Hepatic stellate cell (primary cell): ENCODE data around the gene ZNF497.

Experiments used
- DNase-seq: peaks from one replicate; pipeline ENCODE4 v3.0.0; 2011; ENCODE audit warnings: low spot score

The ZNF497 gene

GRCh38 chr19:58367698-58368454 lies 5.3 kb upstream of the ZNF497 start:
- DNase-seq: no peak

GRCh38 chr19:58366585-58367430 lies 4.3 kb upstream of the ZNF497 start:
- no peak for DNase-seq

GRCh38 chr19:58364146-58364545 lies 1.6 kb upstream of the ZNF497 start:
- DNase-seq: no peak

- no peak for DNase-seq
These were observed 665 bp downstream of the ZNF497 start for GRCh38 chr19:58361900-58362271.

GRCh38 chr19:58357481-58358145 lies 4.9 kb downstream of the ZNF497 start:
- DNase-seq: no peak

DNA sequence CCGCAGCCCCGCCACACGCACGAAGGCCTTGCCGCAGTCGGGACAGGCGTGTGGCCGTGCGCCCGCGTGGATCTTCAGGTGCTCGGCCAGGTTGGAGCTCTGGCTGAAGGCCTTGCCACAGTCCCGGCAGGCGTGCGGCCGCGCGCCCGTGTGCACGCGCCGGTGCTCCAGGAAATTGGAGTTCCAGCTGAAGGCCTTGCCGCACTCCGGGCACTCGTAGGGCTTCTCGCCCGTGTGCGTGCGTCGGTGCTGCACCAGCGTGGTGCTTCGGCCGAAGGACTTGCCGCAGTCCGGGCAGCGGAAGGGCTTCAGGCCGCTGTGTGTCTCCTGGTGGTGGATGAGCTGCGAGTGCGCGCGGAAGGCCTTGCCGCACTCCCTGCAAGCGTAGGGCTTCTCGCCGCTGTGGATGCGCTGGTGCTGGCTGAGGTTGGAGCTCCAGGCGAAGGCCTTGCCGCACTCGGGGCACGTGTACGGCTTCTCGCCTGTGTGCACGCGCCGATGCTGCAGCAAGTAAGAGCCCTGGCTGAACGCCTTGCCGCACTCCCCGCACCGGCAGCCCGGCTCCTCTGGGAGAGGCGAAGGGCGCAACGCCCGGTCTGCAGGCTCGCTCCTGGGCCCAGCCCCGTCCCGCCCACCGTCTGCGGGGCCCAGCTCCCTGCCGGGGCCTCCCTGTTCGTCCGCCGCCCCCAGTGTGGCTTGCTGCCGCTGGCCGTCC lies 5.6 kb downstream of the ZNF497 start:
- DNase-seq: peak; percentile 53

DNA sequence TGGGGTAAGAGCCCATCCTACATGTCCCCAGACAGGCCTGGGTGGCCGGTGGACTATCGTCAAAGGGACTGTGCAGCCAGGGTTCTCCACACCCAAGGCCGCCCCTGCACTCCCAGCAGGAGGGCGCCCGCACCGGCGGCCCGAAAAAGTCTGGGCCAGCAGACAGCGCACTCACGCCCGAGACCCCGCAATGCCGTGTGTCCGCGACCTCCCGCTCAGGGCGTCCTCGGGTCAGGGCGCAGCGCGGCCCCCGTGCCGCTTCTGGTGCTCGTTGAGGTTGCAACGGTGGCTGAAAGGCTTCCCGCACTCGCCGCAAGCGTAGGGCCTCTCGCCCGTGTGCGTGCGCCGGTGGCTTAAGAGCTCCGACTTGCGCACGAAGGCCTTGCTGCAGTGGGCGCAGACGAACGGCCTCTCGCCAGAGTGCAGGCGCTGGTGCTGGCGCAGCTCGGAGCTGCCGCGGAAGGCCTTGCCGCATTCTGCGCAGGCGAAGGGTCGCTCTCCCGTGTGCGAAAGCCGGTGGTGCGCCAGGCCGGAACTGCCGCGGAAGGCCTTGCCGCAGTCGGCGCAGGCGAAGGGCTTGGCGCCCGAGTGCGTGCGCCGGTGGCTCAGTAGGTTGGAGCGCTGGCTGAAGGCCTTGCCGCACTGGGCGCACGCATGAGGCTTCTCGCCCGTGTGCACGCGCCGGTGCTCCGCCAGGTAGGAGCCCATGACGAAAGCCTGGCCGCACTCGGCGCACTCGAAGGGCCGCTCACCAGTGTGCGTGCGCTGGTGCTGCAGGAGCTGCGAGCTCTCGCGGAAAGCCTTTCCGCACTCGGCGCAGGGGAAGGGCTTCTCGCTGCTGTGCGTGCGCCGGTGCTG lies 6.4 kb downstream of the ZNF497 start:
- DNase-seq: peak; percentile 50

- DNase-seq: no peak
These were observed 7.2 kb downstream of the ZNF497 start for GRCh38 chr19:58355215-58355796.

GRCh38 chr19:58354478-58355030 lies 8.0 kb downstream of the ZNF497 start:
- DNase-seq: no peak

DNA sequence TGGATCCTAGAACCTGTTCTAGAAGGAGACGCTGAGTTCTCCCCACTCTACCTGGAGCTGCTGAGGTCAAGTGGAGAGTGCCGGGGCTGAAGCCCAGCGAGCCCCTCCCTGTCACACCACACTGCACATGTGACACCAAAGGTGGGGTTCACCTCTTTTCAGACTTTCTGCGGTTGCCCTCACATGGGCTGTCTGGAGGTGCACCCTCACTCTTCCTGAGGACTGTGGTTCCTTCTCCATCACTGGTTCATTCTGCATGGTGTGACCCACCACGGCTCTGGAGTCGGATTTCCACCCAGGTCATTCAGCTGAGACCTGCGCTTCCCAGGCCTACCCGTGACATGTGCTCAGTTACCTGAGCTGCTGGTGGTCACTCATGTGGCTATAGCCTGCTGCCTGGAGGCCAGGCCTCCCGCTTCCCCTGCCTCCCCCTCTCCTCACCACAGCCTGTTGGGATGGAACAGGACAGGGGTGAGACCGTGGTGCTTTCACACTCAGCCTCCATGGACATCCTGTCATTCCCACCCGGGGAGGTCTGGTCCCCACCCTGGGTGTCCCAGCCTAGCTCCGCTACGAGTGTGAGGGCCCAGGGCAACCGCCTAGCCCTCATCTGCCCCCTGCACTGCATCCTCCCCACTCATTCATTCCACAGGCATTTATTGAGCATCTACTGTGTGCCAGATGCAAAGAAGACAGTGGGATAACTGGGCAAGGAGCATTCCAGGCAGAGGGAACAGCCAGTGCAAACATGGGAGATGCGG lies 8.7 kb downstream of the ZNF497 start:
- no peak for DNase-seq

DNA sequence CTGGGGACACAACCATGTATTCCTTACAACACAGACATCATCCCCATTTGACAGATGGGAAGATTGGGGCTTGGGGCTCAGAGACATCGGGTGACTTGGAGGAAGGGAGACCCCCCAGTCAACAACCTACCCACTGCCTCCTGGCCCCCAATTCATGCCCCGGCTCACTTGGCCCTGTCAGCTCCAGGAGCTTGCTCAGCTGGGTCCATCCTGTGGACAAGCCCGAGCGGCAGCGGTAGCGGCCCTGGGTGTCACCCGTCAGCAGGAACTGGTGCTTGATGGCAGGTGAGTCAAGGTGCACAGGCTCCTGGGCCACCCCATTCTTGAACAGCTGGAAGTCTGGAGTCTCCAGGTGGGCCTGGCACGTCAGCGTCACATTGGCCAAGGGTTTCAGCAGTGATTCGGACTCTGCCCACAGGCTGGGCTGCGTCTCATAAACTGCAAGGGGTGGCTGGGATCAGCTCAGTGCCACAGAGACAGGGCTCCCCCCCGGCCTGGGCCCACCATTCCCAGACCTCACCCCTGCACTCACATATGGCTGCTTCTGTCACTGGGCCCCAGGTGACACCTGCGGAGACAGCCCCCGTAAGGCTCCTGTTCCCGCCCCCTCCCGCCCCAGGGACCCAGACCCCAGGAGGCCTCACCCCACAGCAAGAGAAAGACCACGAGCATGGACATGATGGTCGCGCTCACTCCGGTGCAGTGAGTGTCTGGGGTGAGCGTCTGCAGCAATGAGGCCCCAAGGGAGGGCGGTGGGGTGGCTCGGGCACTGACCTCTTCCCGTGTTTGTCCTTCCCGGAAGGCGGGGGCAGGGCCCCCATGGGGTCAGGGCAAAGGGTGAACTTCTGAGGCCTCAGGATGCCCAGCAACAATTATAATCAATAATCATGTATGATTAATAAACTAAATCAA lies 9.5 kb downstream of the ZNF497 start, which contains the start of gene A1BG:
TSS of gene A1BG (minus strand) at position 733 of the 912 bp plus-strand sequence. CDS start at position 678, 55 bp downstream.
- no peak for DNase-seq

DNA sequence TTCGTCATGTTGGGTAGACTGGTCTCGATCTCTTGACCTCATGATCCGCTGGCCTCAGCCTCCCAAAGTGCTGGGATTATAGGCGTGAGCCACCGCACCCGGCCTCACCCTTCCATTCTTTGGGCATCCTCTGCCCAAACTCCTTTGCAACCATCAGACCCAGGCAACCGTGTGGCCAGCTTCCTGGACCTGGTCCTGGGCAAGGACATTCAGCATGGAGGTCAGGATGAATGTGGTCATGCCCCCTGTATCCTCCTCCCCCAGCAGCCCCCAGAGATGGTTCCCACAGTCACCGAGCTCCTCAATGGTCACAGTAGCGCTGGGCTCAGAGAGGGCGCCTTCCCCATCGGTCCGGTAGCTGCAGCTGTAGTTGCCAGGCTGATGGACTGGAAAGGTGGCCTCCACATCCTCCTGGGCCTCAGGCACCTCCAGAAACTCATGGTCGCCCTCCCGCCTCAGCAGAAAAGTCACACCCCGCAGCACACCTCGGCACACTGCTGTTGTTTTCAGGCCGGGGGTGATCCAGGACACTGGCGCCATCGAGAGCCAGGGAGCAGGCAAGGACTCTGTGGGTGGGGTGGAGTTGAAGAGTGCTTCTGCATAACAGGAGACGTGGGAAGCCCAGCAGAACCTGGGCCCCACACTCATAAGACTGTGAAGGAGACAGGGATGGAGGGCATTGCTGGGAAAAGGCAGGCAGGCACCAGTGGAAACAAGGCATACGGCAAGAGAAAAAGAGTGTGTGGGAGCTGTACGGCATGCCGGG lies 10.4 kb downstream of the ZNF497 start:
- DNase-seq: no peak

DNA sequence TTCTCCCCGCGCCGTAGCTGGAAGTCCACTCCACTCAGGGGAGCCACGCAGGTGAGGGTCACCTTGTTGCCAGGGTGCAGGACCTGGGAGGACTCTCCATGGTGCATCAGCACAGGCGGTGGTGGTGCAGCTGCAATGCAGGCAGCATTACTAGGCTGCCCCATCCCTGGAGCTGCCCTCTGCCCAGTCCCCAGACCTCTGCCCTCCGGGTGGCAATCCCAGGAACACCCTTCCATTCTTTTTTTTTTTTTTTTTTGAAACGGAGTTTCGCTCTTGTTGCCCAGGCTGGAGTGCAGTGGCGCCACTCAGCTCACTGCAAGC lies 11.0 kb downstream of the ZNF497 start:
- no peak for DNase-seq

- no peak for DNase-seq
These were observed 11.5 kb downstream of the ZNF497 start for GRCh38 chr19:58350871-58351557.

- DNase-seq: no peak
These were observed 12.3 kb downstream of the ZNF497 start for GRCh38 chr19:58350001-58350861.

DNA sequence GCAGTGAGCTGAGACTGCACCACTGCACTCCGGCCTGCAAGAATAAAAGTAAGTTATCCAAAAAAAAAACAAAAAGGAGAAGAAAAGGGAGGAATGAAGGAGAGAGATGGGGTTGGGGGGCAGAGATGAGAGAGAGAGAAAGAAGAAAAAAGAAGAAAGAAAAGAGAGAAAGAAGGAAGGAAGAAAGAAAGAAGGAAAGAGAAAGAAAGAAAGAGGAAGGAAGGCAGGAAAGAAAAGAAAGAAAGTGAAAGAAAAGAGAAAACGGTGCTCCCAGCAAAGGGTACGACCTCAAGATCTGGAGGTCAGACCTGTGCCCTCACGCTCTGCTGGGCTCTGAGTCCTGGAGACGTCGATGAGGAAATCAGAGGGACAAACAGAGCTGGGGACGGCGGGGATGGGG lies 13.0 kb downstream of the ZNF497 start:
- no peak for DNase-seq
